ENCODE measurements around the gene PPFIBP1.
A peak's percentile ranks its signal among the peaks of the same experiment; 100 is the strongest.

Gene PPFIBP1

GRCh38 chr12:27511031-27511722, 12.8 kb upstream of the PPFIBP1 start:
- Histone ChIP-seq H3K36me3 (ENCODE audit: control insufficient read depth, insufficient read depth, low read length) (no peaks in the 10 kb centered on the region), H3K27ac (ENCODE audit: insufficient read depth, low read length, poor library complexity, severe bottlenecking) (no peak overlapping the region), H3K4me1 (ENCODE audit: control insufficient read depth, insufficient read depth, low read length, poor library complexity, severe bottlenecking) (no peaks in the 10 kb centered on the region), H3K27me3 (replicated peaks; ENCODE audit: control insufficient read depth, insufficient read depth, low read length, poor library complexity, severe bottlenecking) (no peaks in the 10 kb centered on the region), H3K4me3 (ENCODE audit: insufficient read depth, low read depth, low read length, poor library complexity, severe bottlenecking) (no peak overlapping the region), H3K9me3 (ENCODE audit: control insufficient read depth, low read length) (no peaks in the 10 kb centered on the region)
- DNase-seq: no peak

- Histone ChIP-seq H3K27ac (ENCODE audit: insufficient read depth, low read length, poor library complexity, severe bottlenecking) (no peak overlapping the region), H3K4me3 (ENCODE audit: insufficient read depth, low read depth, low read length, poor library complexity, severe bottlenecking) (no peak overlapping the region), H3K27me3 (replicated peaks; ENCODE audit: control insufficient read depth, insufficient read depth, low read length, poor library complexity, severe bottlenecking) (no peaks in the 10 kb centered on the region), H3K36me3 (ENCODE audit: control insufficient read depth, insufficient read depth, low read length) (no peaks in the 10 kb centered on the region), H3K4me1 (ENCODE audit: control insufficient read depth, insufficient read depth, low read length, poor library complexity, severe bottlenecking) (no peaks in the 10 kb centered on the region), H3K9me3 (ENCODE audit: control insufficient read depth, low read length) (no peaks in the 10 kb centered on the region)
- no peak for DNase-seq
Observed at GRCh38 chr12:27511723-27512045, 12.3 kb upstream of the PPFIBP1 start.

- H3K4me3 ChIP-seq (ENCODE audit: insufficient read depth, low read depth, low read length, poor library complexity, severe bottlenecking): no peak overlapping the region
- H3K27me3 ChIP-seq (replicated peaks; ENCODE audit: control insufficient read depth, insufficient read depth, low read length, poor library complexity, severe bottlenecking): no peaks in the 10 kb centered on the region
- H3K36me3 ChIP-seq (ENCODE audit: control insufficient read depth, insufficient read depth, low read length): no peaks in the 10 kb centered on the region
- H3K9me3 ChIP-seq (ENCODE audit: control insufficient read depth, low read length): no peaks in the 10 kb centered on the region
- no peak overlapping the region for H3K27ac ChIP-seq (ENCODE audit: insufficient read depth, low read length, poor library complexity, severe bottlenecking)
- H3K4me1 ChIP-seq (ENCODE audit: control insufficient read depth, insufficient read depth, low read length, poor library complexity, severe bottlenecking): no peaks in the 10 kb centered on the region
- no peak for DNase-seq
Observed at GRCh38 chr12:27513155-27513824, 10.7 kb upstream of the PPFIBP1 start.

- Histone ChIP-seq H3K27me3 (replicated peaks; ENCODE audit: control insufficient read depth, insufficient read depth, low read length, poor library complexity, severe bottlenecking) (no peaks in the 10 kb centered on the region), H3K27ac (ENCODE audit: insufficient read depth, low read length, poor library complexity, severe bottlenecking) (no peak overlapping the region), H3K4me3 (ENCODE audit: insufficient read depth, low read depth, low read length, poor library complexity, severe bottlenecking) (no peak overlapping the region), H3K36me3 (ENCODE audit: control insufficient read depth, insufficient read depth, low read length) (no peaks in the 10 kb centered on the region), H3K9me3 (ENCODE audit: control insufficient read depth, low read length) (no peaks in the 10 kb centered on the region), H3K4me1 (ENCODE audit: control insufficient read depth, insufficient read depth, low read length, poor library complexity, severe bottlenecking) (no peaks in the 10 kb centered on the region)
- DNase-seq: no peak
Observed at GRCh38 chr12:27515671-27516070, 8.3 kb upstream of the PPFIBP1 start.

GRCh38 chr12:27516625-27517024, 7.4 kb upstream of the PPFIBP1 start:
- Histone ChIP-seq H3K36me3 (ENCODE audit: control insufficient read depth, insufficient read depth, low read length) (no peaks in the 10 kb centered on the region), H3K4me3 (ENCODE audit: insufficient read depth, low read depth, low read length, poor library complexity, severe bottlenecking) (no peak overlapping the region), H3K27ac (ENCODE audit: insufficient read depth, low read length, poor library complexity, severe bottlenecking) (no peak overlapping the region), H3K9me3 (ENCODE audit: control insufficient read depth, low read length) (no peaks in the 10 kb centered on the region), H3K27me3 (replicated peaks; ENCODE audit: control insufficient read depth, insufficient read depth, low read length, poor library complexity, severe bottlenecking) (no peaks in the 10 kb centered on the region), H3K4me1 (ENCODE audit: control insufficient read depth, insufficient read depth, low read length, poor library complexity, severe bottlenecking) (no peaks in the 10 kb centered on the region)
- no peak for DNase-seq

GRCh38 chr12:27517546-27517945, 6.5 kb upstream of the PPFIBP1 start:
- no peaks in the 10 kb centered on the region for H3K36me3 ChIP-seq (ENCODE audit: control insufficient read depth, insufficient read depth, low read length)
- DNase-seq: no peak
- no peak overlapping the region for H3K27ac ChIP-seq (ENCODE audit: insufficient read depth, low read length, poor library complexity, severe bottlenecking)
- no peaks in the 10 kb centered on the region for H3K27me3 ChIP-seq (replicated peaks; ENCODE audit: control insufficient read depth, insufficient read depth, low read length, poor library complexity, severe bottlenecking)
- no peaks in the 10 kb centered on the region for H3K4me1 ChIP-seq (ENCODE audit: control insufficient read depth, insufficient read depth, low read length, poor library complexity, severe bottlenecking)
- no peaks in the 10 kb centered on the region for H3K9me3 ChIP-seq (ENCODE audit: control insufficient read depth, low read length)
- H3K4me3 ChIP-seq (ENCODE audit: insufficient read depth, low read depth, low read length, poor library complexity, severe bottlenecking): no peak overlapping the region

- Histone ChIP-seq H3K27ac (ENCODE audit: insufficient read depth, low read length, poor library complexity, severe bottlenecking) (no peak overlapping the region), H3K27me3 (replicated peaks; ENCODE audit: control insufficient read depth, insufficient read depth, low read length, poor library complexity, severe bottlenecking) (no peaks in the 10 kb centered on the region), H3K4me3 (ENCODE audit: insufficient read depth, low read depth, low read length, poor library complexity, severe bottlenecking) (no peak overlapping the region), H3K9me3 (ENCODE audit: control insufficient read depth, low read length) (no peaks in the 10 kb centered on the region), H3K4me1 (ENCODE audit: control insufficient read depth, insufficient read depth, low read length, poor library complexity, severe bottlenecking) (peaks cover 3% of the 10 kb centered on the region), H3K36me3 (ENCODE audit: control insufficient read depth, insufficient read depth, low read length) (no peaks in the 10 kb centered on the region)
- no peak for DNase-seq
Observed at GRCh38 chr12:27517961-27518665, 5.9 kb upstream of the PPFIBP1 start.

GRCh38 chr12:27521066-27521465, 2.9 kb upstream of the PPFIBP1 start:
- DNase-seq: no peak
- Histone ChIP-seq H3K4me1 (ENCODE audit: control insufficient read depth, insufficient read depth, low read length, poor library complexity, severe bottlenecking) (peaks cover 8% of the 10 kb centered on the region), H3K4me3 (ENCODE audit: insufficient read depth, low read depth, low read length, poor library complexity, severe bottlenecking) (no peak overlapping the region), H3K36me3 (ENCODE audit: control insufficient read depth, insufficient read depth, low read length) (no peaks in the 10 kb centered on the region), H3K27me3 (replicated peaks; ENCODE audit: control insufficient read depth, insufficient read depth, low read length, poor library complexity, severe bottlenecking) (no peaks in the 10 kb centered on the region), H3K9me3 (ENCODE audit: control insufficient read depth, low read length) (no peaks in the 10 kb centered on the region), H3K27ac (ENCODE audit: insufficient read depth, low read length, poor library complexity, severe bottlenecking) (no peak overlapping the region)

GRCh38 chr12:27521981-27522380, 2.0 kb upstream of the PPFIBP1 start:
- Histone ChIP-seq H3K36me3 (ENCODE audit: control insufficient read depth, insufficient read depth, low read length) (no peaks in the 10 kb centered on the region), H3K27me3 (replicated peaks; ENCODE audit: control insufficient read depth, insufficient read depth, low read length, poor library complexity, severe bottlenecking) (no peaks in the 10 kb centered on the region), H3K4me1 (ENCODE audit: control insufficient read depth, insufficient read depth, low read length, poor library complexity, severe bottlenecking) (peaks cover 8% of the 10 kb centered on the region), H3K4me3 (ENCODE audit: insufficient read depth, low read depth, low read length, poor library complexity, severe bottlenecking) (no peak overlapping the region), H3K27ac (ENCODE audit: insufficient read depth, low read length, poor library complexity, severe bottlenecking) (no peak overlapping the region), H3K9me3 (ENCODE audit: control insufficient read depth, low read length) (no peaks in the 10 kb centered on the region)
- DNase-seq: no peak

- Histone ChIP-seq H3K36me3 (ENCODE audit: control insufficient read depth, insufficient read depth, low read length) (no peaks in the 10 kb centered on the region), H3K27ac (ENCODE audit: insufficient read depth, low read length, poor library complexity, severe bottlenecking) (peak overlapping the region; percentile 68), H3K27me3 (replicated peaks; ENCODE audit: control insufficient read depth, insufficient read depth, low read length, poor library complexity, severe bottlenecking) (no peaks in the 10 kb centered on the region), H3K4me1 (ENCODE audit: control insufficient read depth, insufficient read depth, low read length, poor library complexity, severe bottlenecking) (peaks cover 8% of the 10 kb centered on the region), H3K9me3 (ENCODE audit: control insufficient read depth, low read length) (no peaks in the 10 kb centered on the region), H3K4me3 (ENCODE audit: insufficient read depth, low read depth, low read length, poor library complexity, severe bottlenecking) (peak overlapping the region; percentile 82)
- DNase-seq: no peak
Observed at GRCh38 chr12:27523305-27523641, 733 bp upstream of the PPFIBP1 start.

All from effector memory CD4-positive, alpha-beta T cell (primary cell).